ENCODE data around the gene KDM2A.

GRCh38 chr11:67230886-67231285 is 111.8 kb downstream of the KDM2A start:
- TF ChIP-seq POLR2A (IDR thresholded peaks at IDR 0.05; ENCODE audit: low read depth, low read length) (no peak), POLR2AphosphoS5 (IDR thresholded peaks at IDR 0.05; ENCODE audit: low read depth, low read length) (no peak), TAF1 (IDR thresholded peaks at IDR 0.05; ENCODE audit: borderline replicate concordance, low read depth, low read length) (no peak)
